DND-41 (cell line): ENCODE measurements around the gene BNIP2.

Experiments
- ATAC-seq: fragments of 200-7000 bp; cut with Tn5 transposase; 3 replicates; pipeline ENCODE4 v1.9.1; 2021; ENCODE audit warnings: low read depth; ENCODE audit not compliant: insufficient read depth
- DNase-seq: peaks from one replicate; pipeline ENCODE4 v3.0.0-alpha.2; 2020
- H2AFZ ChIP-seq: 2 replicates; pipeline ENCODE4 v1.6.0; 2012; ENCODE audit warnings: low read depth, low read length
- H3K27ac ChIP-seq: 2 replicates; pipeline ENCODE4 v1.5.1; 2012; ENCODE audit warnings: low read length, inconsistent platforms
- H3K27me3 ChIP-seq: fragments of 200-600 bp; sonication (generic); 2 replicates; pipeline ENCODE4 v1.6.0; 2012; ENCODE audit warnings: low read length, mild to moderate bottlenecking, inconsistent platforms; ENCODE audit not compliant: insufficient read depth, poor library complexity
- H3K36me3 ChIP-seq: 2 replicates; pipeline ENCODE4 v1.5.1; 2012; ENCODE audit warnings: low read length, inconsistent platforms; ENCODE audit not compliant: insufficient read depth
- H3K4me1 ChIP-seq: 2 replicates; pipeline ENCODE4 v1.5.1; 2012; ENCODE audit warnings: mild to moderate bottlenecking, low read length; ENCODE audit not compliant: insufficient read depth
- H3K4me2 ChIP-seq: 2 replicates; pipeline ENCODE4 v1.6.0; 2012; ENCODE audit warnings: mild to moderate bottlenecking, moderate library complexity, low read length, inconsistent platforms; ENCODE audit not compliant: insufficient read depth
- H3K4me3 ChIP-seq, 2 experiments: fragments of 200-600 bp in 1 of 2; shearing (Covaris generic) in 1 of 2; 2 replicates each; pipeline ENCODE4 v1.5.1; 2012 to 2016; ENCODE audit warnings: inconsistent platforms in 2 of 2, low read length in 2 of 2, mild to moderate bottlenecking in 2 of 2, low read depth in 1 of 2, moderate library complexity in 1 of 2
- H3K79me2 ChIP-seq: 2 replicates; pipeline ENCODE4 v1.6.0; 2012; ENCODE audit warnings: low read length, inconsistent platforms; ENCODE audit not compliant: insufficient read depth
- H3K9ac ChIP-seq: 2 replicates; pipeline ENCODE4 v1.6.0; 2012; ENCODE audit warnings: low read depth, mild to moderate bottlenecking, inconsistent platforms, low read length, moderate library complexity
- H3K9me3 ChIP-seq: 2 replicates; pipeline ENCODE4 v1.5.1; 2012; ENCODE audit warnings: low read length, moderate library complexity, mild to moderate bottlenecking, inconsistent platforms; ENCODE audit not compliant: insufficient read depth, severe bottlenecking
- H4K20me1 ChIP-seq: 2 replicates; pipeline ENCODE4 v1.6.0; 2012; ENCODE audit warnings: low read length; ENCODE audit not compliant: insufficient read depth
- CTCF ChIP-seq: IDR thresholded peaks from 2 replicates; pipeline ENCODE4 v1.5.1; 2012; ENCODE audit warnings: borderline replicate concordance, low read length, moderate library complexity, mild to moderate bottlenecking; ENCODE audit not compliant: poor library complexity, severe bottlenecking; ENCODE audit errors: extremely low read depth
- EZH2 ChIP-seq: IDR thresholded peaks from 3 replicates; pipeline ENCODE4 v1.6.1; 2012; ENCODE audit warnings: borderline replicate concordance, low read depth, mild to moderate bottlenecking, moderate library complexity, low read length, inconsistent platforms; ENCODE audit not compliant: severe bottlenecking

Gene BNIP2

GRCh38 chr15:59703979-59704796 lies 15.1 kb upstream of the BNIP2 start:
- Histone ChIP-seq H3K27me3 (peaks cover 12% of the 10 kb centered on the region), H3K4me3 (no peak overlapping the region), H3K79me2 (no peaks in the 10 kb centered on the region), H4K20me1 (no peaks in the 10 kb centered on the region), H3K27ac (no peak overlapping the region), H3K9me3 (no peaks in the 10 kb centered on the region), H3K4me2 (no peak overlapping the region), H3K9ac (no peak overlapping the region), H3K4me1 (no peaks in the 10 kb centered on the region), H2AFZ (no peak overlapping the region), H3K36me3 (no peaks in the 10 kb centered on the region)
- TF ChIP-seq EZH2 (no peak), CTCF (no peak)
- DNase-seq (no peak), ATAC-seq (no peak)

- H3K79me2 ChIP-seq: no peaks in the 10 kb centered on the region
- H3K27me3 ChIP-seq: peaks cover 12% of the 10 kb centered on the region
- no peak for DNase-seq
- no peak overlapping the region for H3K9ac ChIP-seq
- no peak for ATAC-seq
- TF ChIP-seq CTCF (no peak), EZH2 (no peak)
- H3K4me1 ChIP-seq: no peaks in the 10 kb centered on the region
- H2AFZ ChIP-seq: no peak overlapping the region
- H3K27ac ChIP-seq: no peak overlapping the region
- H3K4me3 ChIP-seq: no peak overlapping the region
- H3K4me2 ChIP-seq: no peak overlapping the region
- H3K9me3 ChIP-seq: no peaks in the 10 kb centered on the region
- H3K36me3 ChIP-seq: no peaks in the 10 kb centered on the region
- H4K20me1 ChIP-seq: no peaks in the 10 kb centered on the region
Measured at GRCh38 chr15:59702351-59702750, 13.2 kb upstream of the BNIP2 start.

- DNase-seq (no peak), ATAC-seq (no peak)
- no peaks in the 10 kb centered on the region for H4K20me1 ChIP-seq
- peaks cover 12% of the 10 kb centered on the region for H3K27me3 ChIP-seq
- H3K4me3 ChIP-seq: no peak overlapping the region
- H3K4me2 ChIP-seq: no peak overlapping the region
- no peak overlapping the region for H2AFZ ChIP-seq
- H3K79me2 ChIP-seq: no peaks in the 10 kb centered on the region
- no peak overlapping the region for H3K27ac ChIP-seq
- no peaks in the 10 kb centered on the region for H3K4me1 ChIP-seq
- H3K9me3 ChIP-seq: no peaks in the 10 kb centered on the region
- H3K36me3 ChIP-seq: no peaks in the 10 kb centered on the region
- H3K9ac ChIP-seq: no peak overlapping the region
- TF ChIP-seq CTCF: no peak
Measured at GRCh38 chr15:59701880-59702279, 12.8 kb upstream of the BNIP2 start.
